GM18502 (cell line): ENCODE data around the gene CAMTA1.

Experiments
- ATAC-seq: cut with Tn5 transposase; IDR thresholded peaks from one replicate; pipeline ENCODE4 v1.9.1; 2021; ENCODE audit warnings: mild to moderate bottlenecking; ENCODE audit not compliant: unreplicated experiment, poor library complexity

The CAMTA1 gene

GRCh38 chr1:7441143-7441841 lies 656.0 kb downstream of the CAMTA1 start:
- no peak for ATAC-seq

GRCh38 chr1:7442036-7442435 lies 656.8 kb downstream of the CAMTA1 start:
- ATAC-seq, result no peak

- no peak for ATAC-seq
Measured at GRCh38 chr1:7442918-7443317, 657.7 kb downstream of the CAMTA1 start.

- ATAC-seq, result no peak
Measured at GRCh38 chr1:7444363-7444762, 659.1 kb downstream of the CAMTA1 start.

- ATAC-seq, result no peak
Measured at GRCh38 chr1:7447093-7447492, 661.8 kb downstream of the CAMTA1 start.

- ATAC-seq, result no peak
Measured at GRCh38 chr1:7447736-7448135, 662.5 kb downstream of the CAMTA1 start.

GRCh38 chr1:7448986-7449385 lies 663.7 kb downstream of the CAMTA1 start:
- ATAC-seq, result no peak

GRCh38 chr1:7449750-7450149 lies 664.5 kb downstream of the CAMTA1 start:
- no peak for ATAC-seq

GRCh38 chr1:7450838-7451237 lies 665.6 kb downstream of the CAMTA1 start:
- ATAC-seq, result no peak

GRCh38 chr1:7453038-7453437 lies 667.8 kb downstream of the CAMTA1 start:
- ATAC-seq, result no peak

GRCh38 chr1:7454052-7454815 lies 669.0 kb downstream of the CAMTA1 start:
- ATAC-seq, result no peak

- no peak for ATAC-seq
Measured at GRCh38 chr1:7454895-7455784, 669.9 kb downstream of the CAMTA1 start.

GRCh38 chr1:7455796-7456721 lies 670.8 kb downstream of the CAMTA1 start:
- ATAC-seq, result no peak

- no peak for ATAC-seq
Measured at GRCh38 chr1:7456722-7457082, 671.4 kb downstream of the CAMTA1 start.

- ATAC-seq, result no peak
Measured at GRCh38 chr1:7457811-7458210, 672.6 kb downstream of the CAMTA1 start.

GRCh38 chr1:7458946-7459345 lies 673.7 kb downstream of the CAMTA1 start:
- ATAC-seq, result no peak

GRCh38 chr1:7459914-7460313 lies 674.7 kb downstream of the CAMTA1 start:
- ATAC-seq, result no peak

- ATAC-seq, result no peak
Measured at GRCh38 chr1:7460807-7461206, 675.6 kb downstream of the CAMTA1 start.

- no peak for ATAC-seq
Measured at GRCh38 chr1:7462617-7463016, 677.4 kb downstream of the CAMTA1 start.

- ATAC-seq, result no peak
Measured at GRCh38 chr1:7463526-7463925, 678.3 kb downstream of the CAMTA1 start.
